GM12878 (cell line): ENCODE measurements around the gene C3orf20. TPM values are rescaled to one million over a fixed set of nuclear protein-coding genes. Genes with fewer than 3 reads are reported as not detected.

Source experiments
- ATAC-seq: fragments of 200-7000 bp; cut with Tn5 transposase; 3 replicates; pipeline ENCODE4 v1.9.1; 2020; ENCODE audit warnings: mild to moderate bottlenecking, moderate library complexity
- BruUV-seq: library from RNA; stranded (reverse); fragments of 400-500 nt; replicated peaks from 2 replicates; lab custom pipeline; 2021; lab: Mats Ljungman, UMichigan
- CTCF ChIA-PET: fragments of 300-600 bp; sonication (Branson Sonifier 250); formaldehyde crosslinking; extraction: SDS; loops from one replicate; lab custom pipeline; 2021; ENCODE audit warnings: inconsistent platforms; lab: Yijun Ruan, JAX
- POLR2A ChIA-PET: fragments of 350-600 bp; formaldehyde crosslinking; extraction: SDS; loops from one replicate; lab custom pipeline; 2021; ENCODE audit warnings: inconsistent platforms; lab: Charles Lee
- RAD21 ChIA-PET: fragments of 300-600 bp; sonication (Branson Sonifier 250); formaldehyde crosslinking; loops from one replicate; lab custom pipeline; 2023; ENCODE audit warnings: antibody characterized with exemption; ENCODE audit not compliant: unreplicated experiment; lab: Charles Lee
- SMC1A ChIA-PET: fragments of 300-600 bp; sonication (Branson Sonifier 250); formaldehyde crosslinking; loops from one replicate; lab custom pipeline; 2023; ENCODE audit not compliant: unreplicated experiment, uncharacterized antibody; lab: Charles Lee
- DNase-seq: peaks from one replicate; pipeline ENCODE4 v3.0.0-alpha.2; 2011; ENCODE audit warnings: low read depth, low spot score
- FAIRE-seq: peaks from 3 replicates; lab custom pipeline; 2011; peaks lifted over from hg19 to GRCh38; lab: Jason Lieb, UNC
- H2AFZ ChIP-seq: 2 replicates; pipeline ENCODE4 v1.6.0; 2011; ENCODE audit warnings: low read depth, low read length, control low read depth; ENCODE audit not compliant: control insufficient read depth
- H3K27ac ChIP-seq: 2 replicates; pipeline ENCODE4 v1.5.1; 2011; ENCODE audit warnings: control low read depth; ENCODE audit not compliant: control insufficient read depth, insufficient read depth
- H3K27me3 ChIP-seq, 2 experiments: replicated peaks in 1 of 2; 2 replicates each; pipeline versions ENCODE4 v1.6.0 to v1.6.1; 2011; ENCODE audit warnings: low read length in 1 of 2; ENCODE audit not compliant: control insufficient read depth in 2 of 2, insufficient read depth in 2 of 2
- H3K36me3 ChIP-seq, 2 experiments: 2 replicates each; pipeline ENCODE4 v1.5.1; 2011; ENCODE audit warnings: low read length in 1 of 2; ENCODE audit not compliant: control insufficient read depth in 2 of 2, insufficient read depth in 2 of 2
- H3K4me1 ChIP-seq: 2 replicates; pipeline ENCODE4 v1.6.1; 2011; ENCODE audit warnings: mild to moderate bottlenecking, low read length, moderate library complexity, mixed read lengths; ENCODE audit not compliant: control insufficient read depth, insufficient read depth
- H3K4me2 ChIP-seq: 2 replicates; pipeline ENCODE4 v1.6.0; 2011; ENCODE audit warnings: control low read depth; ENCODE audit not compliant: control insufficient read depth, insufficient read depth
- H3K4me3 ChIP-seq: fragments of 200-600 bp; sonication (generic); 2 replicates; pipeline ENCODE4 v1.5.1; 2016
- H3K79me2 ChIP-seq: 2 replicates; pipeline ENCODE4 v1.6.0; 2011; ENCODE audit warnings: low read length; ENCODE audit not compliant: control insufficient read depth, insufficient read depth
- H3K9ac ChIP-seq: 2 replicates; pipeline ENCODE4 v1.8.0; 2011; ENCODE audit warnings: low read length, control low read depth, mixed read lengths; ENCODE audit not compliant: control insufficient read depth, insufficient read depth
- H3K9me3 ChIP-seq: replicated peaks from 3 replicates; pipeline ENCODE4 v1.5.1; 2011; ENCODE audit warnings: mild to moderate bottlenecking, low read length; ENCODE audit not compliant: control insufficient read depth, insufficient read depth
- H4K20me1 ChIP-seq: 2 replicates; pipeline ENCODE4 v1.6.0; 2011; ENCODE audit not compliant: control insufficient read depth, insufficient read depth
- BMI1 ChIP-seq: fragments of 450-650 bp; IDR thresholded peaks from 2 replicates; pipeline ENCODE4 v1.6.1; 2016; ENCODE audit warnings: mild to moderate bottlenecking, moderate library complexity, borderline replicate concordance
- EED ChIP-seq: sonication (generic); IDR thresholded peaks from 2 replicates; pipeline ENCODE4 v1.6.1; 2016; ENCODE audit warnings: antibody characterized with exemption, low read depth
- FOXM1 ChIP-seq: IDR thresholded peaks from 2 replicates; pipeline ENCODE4 v1.6.1; 2012; ENCODE audit warnings: low read depth, mild to moderate bottlenecking, inconsistent platforms, low read length, moderate library complexity
- HDAC6 ChIP-seq: fragments of 200-600 bp; sonication (generic); IDR thresholded peaks from one replicate; pipeline ENCODE4 v1.8.0; 2017; ENCODE audit warnings: antibody characterized with exemption; ENCODE audit not compliant: unreplicated experiment
- HSF1 ChIP-seq: fragments of 150-350 bp; IDR thresholded peaks from 2 replicates; pipeline ENCODE4 v1.6.1; 2014; ENCODE audit warnings: mild to moderate bottlenecking, low read depth, low read length
- MTA3 ChIP-seq: IDR thresholded peaks from 2 replicates; pipeline ENCODE4 v1.6.1; 2012; ENCODE audit warnings: low read length, inconsistent platforms, borderline replicate concordance
- MYB ChIP-seq: fragments of 150-350 bp; IDR thresholded peaks from 2 replicates; pipeline ENCODE4 v1.6.1; 2014; ENCODE audit warnings: mild to moderate bottlenecking, low read depth, low read length, borderline replicate concordance
- MYC ChIP-seq: IDR thresholded peaks from 2 replicates; pipeline ENCODE4 v1.6.1; 2011; ENCODE audit warnings: mild to moderate bottlenecking, low read length, moderate library complexity, inconsistent platforms; ENCODE audit not compliant: insufficient read depth, insufficient replicate concordance, insufficient read length, severe bottlenecking
- RAD21 ChIP-seq: IDR thresholded peaks from 2 replicates; pipeline ENCODE4 v1.6.1; 2011; ENCODE audit warnings: mild to moderate bottlenecking, low read depth, low read length, moderate library complexity; ENCODE audit not compliant: insufficient read depth
- RCOR1 ChIP-seq: conservative IDR thresholded peaks from 2 replicates; pipeline ENCODE4 v1.6.1; 2012; ENCODE audit warnings: low read depth, low read length, improper control_type of control experiment
- SMAD1 ChIP-seq: fragments of 450-650 bp; IDR thresholded peaks from 2 replicates; pipeline ENCODE4 v1.6.1; 2018; ENCODE audit warnings: mild to moderate bottlenecking, low read depth; ENCODE audit not compliant: partially characterized antibody
- USF2 ChIP-seq: IDR thresholded peaks from 2 replicates; pipeline ENCODE4 v1.6.1; 2011; ENCODE audit warnings: low read depth, low read length, improper control_type of control experiment, borderline replicate concordance
- ZNF622 ChIP-seq: fragments of 450-650 bp; IDR thresholded peaks from 2 replicates; pipeline ENCODE4 v1.6.1; 2017; ENCODE audit warnings: mild to moderate bottlenecking, inconsistent platforms
- WGBS: methylation state at CpG from one replicate; pipeline ENCODE4 v1.1.6; 2016; ENCODE audit warnings: low lambda C conversion rate; ENCODE audit not compliant: insufficient replicate concordance, insufficient coverage; ENCODE audit errors: missing lambda C conversion rate; 5-methylcytosine and 5-hydroxymethylcytosine counted together
- in situ Hi-C: fragments of 300-500 bp; cut with MboI; formaldehyde crosslinking; loops from 9 replicates; pipeline ENCODE4 v1.14.3; 2018; ENCODE audit warnings: mixed read lengths
- intact Hi-C: fragments of 100-400 bp; cut with micrococcal nuclease; formaldehyde crosslinking; loops from one replicate; pipeline ENCODE4 v1.14.2; 2022; ENCODE audit not compliant: unreplicated experiment
- polyA plus RNA-seq, 11 experiments: library from polyadenylated mRNA; depleted of rRNA in 4 of 11; unstranded in 6 of 11; stranded (reverse) in 5 of 11; fragments of >200 nt; fragmentation: Nextera tagmentation in 4 of 11; fragmentation: Illumina TruSeq in 1 of 11; extraction: Ambion mirVana in 4 of 11; extraction: Trizol in 1 of 11; gene quantifications; 1 replicate in 1 of 11; 2 replicates in 10 of 11; pipeline versions ENCODE4 v1.2.1 to v1.2.3, GENCODE V29; 2011 to 2016; ENCODE audit warnings: inconsistent platforms in 2 of 11, missing spikeins in 2 of 11, low read depth in 1 of 11
- total RNA-seq, 4 experiments: library from RNA; depleted of rRNA in 3 of 4; stranded (reverse); fragments of >200 nt in 3 of 4; fragmentation: Illumina TruSeq in 1 of 4; extraction: Trizol in 1 of 4; gene quantifications; 2 replicates each; pipeline versions ENCODE4 v1.2.1 to v1.2.3, GENCODE V29; 2013 to 2021
- TF ChIP-seq, protein P1 (sequence below): fragments of 450-650 bp; IDR thresholded peaks from 2 replicates; pipeline ENCODE4 v1.6.1; 2016; ENCODE audit warnings: mild to moderate bottlenecking
- TF ChIP-seq, protein P2 (sequence below): fragments of 450-650 bp; IDR thresholded peaks from 2 replicates; pipeline ENCODE4 v1.6.1; 2018; ENCODE audit warnings: mild to moderate bottlenecking, low read depth, moderate library complexity; ENCODE audit not compliant: partially characterized antibody

The C3orf20 gene
- total and polyA plus RNA-seq, 10 of the 15 experiments (the other 5 are each of a cell fraction or from before 2014, with no cell fraction given) = 0.05 to 2.9 (median 1.0) TPM

GRCh38 chr3:14820156-14820555, 145.2 kb downstream of the C3orf20 start:
- H3K79me2 ChIP-seq = no peaks in the 10 kb centered on the region
- POLR2A ChIA-PET = no interaction called here
- H3K27ac ChIP-seq = no peak overlapping the region
- no peaks in the 10 kb centered on the region for H3K9me3 ChIP-seq
- no peak overlapping the region for H3K4me3 ChIP-seq
- no peaks in the 10 kb centered on the region for H3K4me1 ChIP-seq
- no peak overlapping the region for H3K9ac ChIP-seq
- intact Hi-C loops = no loop called here
- H3K4me2 ChIP-seq = no peak overlapping the region
- no peaks in the 10 kb centered on the region for H3K36me3 ChIP-seq
- BruUV-seq = no TSS peak
- 51% methylated on average over 17 of the region's 17 CpGs for WGBS
- no peak for ATAC-seq
- CTCF ChIA-PET = no interaction called here
- FAIRE-seq = no peak
- H4K20me1 ChIP-seq = no peaks in the 10 kb centered on the region
- DNase-seq = no peak
- RAD21 ChIA-PET = no interaction called here
- SMC1A ChIA-PET = no interaction called here
- in situ Hi-C loops = no loop called here
- peaks cover 0 to 4% of the 10 kb centered on the region in 2 experiments; a peak in 2 of 4 replicates for H3K27me3 ChIP-seq
- no peak overlapping the region for H2AFZ ChIP-seq
- no peak for TF ChIP-seq HSF1
- TF ChIP-seq ZNF622 = no peak
- no peak for TF ChIP-seq MYC
- TF ChIP-seq, protein P1, sequence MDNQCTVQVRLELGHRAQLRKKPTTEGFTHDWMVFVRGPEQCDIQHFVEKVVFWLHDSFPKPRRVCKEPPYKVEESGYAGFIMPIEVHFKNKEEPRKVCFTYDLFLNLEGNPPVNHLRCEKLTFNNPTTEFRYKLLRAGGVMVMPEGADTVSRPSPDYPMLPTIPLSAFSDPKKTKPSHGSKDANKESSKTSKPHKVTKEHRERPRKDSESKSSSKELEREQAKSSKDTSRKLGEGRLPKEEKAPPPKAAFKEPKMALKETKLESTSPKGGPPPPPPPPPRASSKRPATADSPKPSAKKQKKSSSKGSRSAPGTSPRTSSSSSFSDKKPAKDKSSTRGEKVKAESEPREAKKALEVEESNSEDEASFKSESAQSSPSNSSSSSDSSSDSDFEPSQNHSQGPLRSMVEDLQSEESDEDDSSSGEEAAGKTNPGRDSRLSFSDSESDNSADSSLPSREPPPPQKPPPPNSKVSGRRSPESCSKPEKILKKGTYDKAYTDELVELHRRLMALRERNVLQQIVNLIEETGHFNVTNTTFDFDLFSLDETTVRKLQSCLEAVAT = no peak
- no peak for TF ChIP-seq HDAC6
- TF ChIP-seq MYB = no peak
- TF ChIP-seq RCOR1 = no peak
- no peak for TF ChIP-seq RAD21
- no peak for TF ChIP-seq FOXM1
- no peak for TF ChIP-seq SMAD1
- TF ChIP-seq, protein P2, sequence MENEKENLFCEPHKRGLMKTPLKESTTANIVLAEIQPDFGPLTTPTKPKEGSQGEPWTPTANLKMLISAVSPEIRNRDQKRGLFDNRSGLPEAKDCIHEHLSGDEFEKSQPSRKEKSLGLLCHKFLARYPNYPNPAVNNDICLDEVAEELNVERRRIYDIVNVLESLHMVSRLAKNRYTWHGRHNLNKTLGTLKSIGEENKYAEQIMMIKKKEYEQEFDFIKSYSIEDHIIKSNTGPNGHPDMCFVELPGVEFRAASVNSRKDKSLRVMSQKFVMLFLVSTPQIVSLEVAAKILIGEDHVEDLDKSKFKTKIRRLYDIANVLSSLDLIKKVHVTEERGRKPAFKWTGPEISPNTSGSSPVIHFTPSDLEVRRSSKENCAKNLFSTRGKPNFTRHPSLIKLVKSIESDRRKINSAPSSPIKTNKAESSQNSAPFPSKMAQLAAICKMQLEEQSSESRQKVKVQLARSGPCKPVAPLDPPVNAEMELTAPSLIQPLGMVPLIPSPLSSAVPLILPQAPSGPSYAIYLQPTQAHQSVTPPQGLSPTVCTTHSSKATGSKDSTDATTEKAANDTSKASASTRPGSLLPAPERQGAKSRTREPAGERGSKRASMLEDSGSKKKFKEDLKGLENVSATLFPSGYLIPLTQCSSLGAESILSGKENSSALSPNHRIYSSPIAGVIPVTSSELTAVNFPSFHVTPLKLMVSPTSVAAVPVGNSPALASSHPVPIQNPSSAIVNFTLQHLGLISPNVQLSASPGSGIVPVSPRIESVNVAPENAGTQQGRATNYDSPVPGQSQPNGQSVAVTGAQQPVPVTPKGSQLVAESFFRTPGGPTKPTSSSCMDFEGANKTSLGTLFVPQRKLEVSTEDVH = no peak
- no peak for TF ChIP-seq EED
- TF ChIP-seq MTA3 = no peak
- no peak for TF ChIP-seq USF2
- no peak for TF ChIP-seq BMI1
